GM18526 (cell line): ENCODE measurements around the gene MMRN2.

Experiments used
- POLR2A ChIP-seq: IDR thresholded peaks from 3 replicates; pipeline ENCODE4 v1.6.1; 2011; ENCODE audit not compliant: insufficient read length; ENCODE audit errors: extremely low read depth

The MMRN2 gene

DNA sequence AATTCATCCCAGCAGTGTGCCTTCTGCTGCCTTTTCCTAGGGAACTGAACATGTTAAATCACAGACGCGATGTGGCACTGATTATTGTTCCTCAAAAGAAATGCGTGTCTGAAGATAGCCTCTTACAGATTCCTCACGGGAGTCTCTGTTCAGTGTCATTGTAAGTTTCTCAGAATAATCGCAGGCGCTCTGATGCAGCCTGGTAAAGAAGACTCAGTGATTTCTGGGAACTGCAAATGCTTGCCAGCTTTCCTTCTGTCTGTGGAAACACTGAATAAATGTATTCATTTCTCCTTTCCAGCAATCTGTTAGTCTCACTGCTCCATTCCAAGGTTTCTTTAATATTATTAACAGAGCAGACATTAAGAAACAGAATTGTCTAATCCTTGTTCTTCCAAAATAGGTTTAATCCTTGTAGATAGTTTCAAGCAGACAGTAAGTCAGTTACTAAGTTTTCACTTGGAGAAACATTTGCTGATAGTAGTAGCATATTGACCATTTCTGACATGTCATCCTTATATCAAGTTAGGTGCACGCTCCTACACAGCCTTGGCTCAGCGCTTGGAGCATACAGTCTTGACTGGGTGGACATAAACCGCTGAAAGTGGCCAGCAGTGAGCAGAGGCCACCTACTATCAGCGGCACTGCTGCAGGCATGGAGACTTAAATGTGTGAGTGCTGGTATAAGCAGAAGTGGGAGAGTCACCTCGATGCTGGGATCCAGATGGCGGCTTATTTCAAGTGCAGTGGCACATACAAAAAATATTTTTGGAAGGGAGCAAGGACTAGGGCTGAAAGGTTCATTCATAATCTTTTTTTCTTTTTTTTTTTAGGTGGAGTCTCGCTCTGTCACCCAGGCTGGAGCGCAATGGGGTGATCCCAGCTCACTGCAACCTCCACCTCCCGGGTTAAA is 27.7 kb downstream of the MMRN2 start:
- no peak for TF ChIP-seq POLR2A

DNA sequence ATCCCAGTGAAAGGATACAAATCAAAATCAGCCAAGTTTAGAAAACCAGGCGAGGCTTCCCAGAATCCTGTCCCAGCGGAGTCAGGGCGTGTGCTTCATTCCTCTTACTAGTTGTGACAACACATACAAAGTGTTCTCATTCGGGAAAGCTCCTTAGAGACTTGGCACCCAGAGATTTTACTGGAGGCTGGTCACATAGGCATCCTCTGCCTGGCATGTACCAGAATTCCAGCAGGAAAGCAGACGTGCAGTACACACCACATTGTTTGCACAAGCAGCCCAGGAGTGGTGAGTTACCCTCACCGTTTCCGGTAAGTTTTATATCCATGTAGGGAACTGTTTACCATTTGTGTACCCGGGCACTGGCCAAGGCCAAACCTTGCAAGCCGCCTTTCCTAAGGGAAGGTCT is 34.9 kb downstream of the MMRN2 start:
- no peak for TF ChIP-seq POLR2A

DNA sequence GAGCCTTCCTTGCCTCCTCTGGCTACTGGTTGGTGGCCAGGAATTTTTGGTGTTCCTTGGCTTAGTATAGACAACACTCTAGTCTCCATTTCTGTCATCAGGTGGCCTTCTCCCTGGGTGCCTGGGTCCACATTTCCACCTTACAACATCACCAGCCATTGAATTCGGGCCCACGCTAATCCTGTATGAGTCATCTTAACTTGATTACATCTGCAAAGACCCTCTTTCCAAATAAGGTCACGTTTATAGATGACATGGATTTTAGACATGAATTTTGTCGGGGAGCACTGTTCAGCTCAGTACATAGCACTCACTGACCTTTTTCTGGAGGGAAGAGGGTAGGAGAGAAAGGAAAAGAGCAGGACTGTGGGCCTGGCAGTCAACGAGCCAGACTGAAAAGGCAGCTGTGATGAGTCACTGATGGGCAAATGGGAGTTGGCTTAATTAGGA is 39.4 kb downstream of the MMRN2 start:
- TF ChIP-seq POLR2A: no peak

DNA sequence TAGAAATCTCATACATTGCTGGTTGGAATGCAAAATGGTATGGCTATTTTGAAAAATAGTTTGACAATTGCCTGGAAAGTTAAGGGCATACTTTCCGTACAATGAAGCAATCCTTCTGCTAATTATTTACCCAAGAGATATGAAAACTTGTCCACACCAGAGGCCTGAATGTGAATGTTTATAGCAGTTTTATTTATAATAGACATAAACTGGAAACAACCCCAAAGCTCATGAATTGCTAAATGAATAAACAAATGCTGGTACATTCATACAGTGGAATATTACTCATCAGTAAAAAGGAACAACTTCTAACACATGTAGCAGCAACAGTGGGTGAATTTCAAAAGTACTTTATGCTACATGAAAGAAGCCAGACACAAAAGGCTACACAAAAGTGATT is 42.7 kb downstream of the MMRN2 start:
- no peak for TF ChIP-seq POLR2A

DNA sequence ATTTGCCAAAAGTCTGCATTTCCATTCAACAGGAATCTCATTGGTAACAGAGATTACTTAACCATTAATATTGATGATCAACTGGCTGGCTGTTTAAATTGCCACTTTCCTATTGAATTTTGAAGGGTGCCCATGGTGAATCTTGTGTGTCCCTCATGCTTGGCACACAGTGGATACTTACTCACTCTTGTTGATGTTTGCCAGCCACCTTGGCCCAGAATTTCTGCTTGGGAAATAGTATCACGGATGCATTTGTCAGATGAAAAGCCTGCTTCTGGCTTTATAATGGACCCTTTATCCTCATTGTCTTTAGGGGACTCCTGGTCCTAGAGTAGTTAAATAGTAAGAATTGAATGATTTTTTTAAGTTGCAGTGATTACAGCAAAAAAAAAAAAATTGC is 52.0 kb downstream of the MMRN2 start:
- TF ChIP-seq POLR2A: no peak

DNA sequence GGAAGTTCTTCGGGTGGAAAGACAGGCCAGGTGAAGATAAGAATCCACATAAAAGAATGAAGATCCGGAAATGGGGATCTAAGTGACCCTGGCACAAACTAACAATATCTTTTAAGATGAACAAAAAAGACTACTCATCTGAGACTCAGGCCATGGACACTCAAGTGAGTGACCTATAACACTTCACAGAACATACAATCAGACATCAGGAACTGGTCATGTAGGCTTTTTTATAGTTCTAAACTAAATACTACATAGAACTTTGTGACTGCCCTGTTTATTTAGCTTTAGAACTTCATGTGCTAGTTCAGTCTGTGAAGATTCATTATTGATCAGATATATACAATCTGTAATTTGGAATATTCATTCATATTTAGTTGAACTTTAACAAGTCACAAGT is 52.8 kb downstream of the MMRN2 start:
- TF ChIP-seq POLR2A: no peak

DNA sequence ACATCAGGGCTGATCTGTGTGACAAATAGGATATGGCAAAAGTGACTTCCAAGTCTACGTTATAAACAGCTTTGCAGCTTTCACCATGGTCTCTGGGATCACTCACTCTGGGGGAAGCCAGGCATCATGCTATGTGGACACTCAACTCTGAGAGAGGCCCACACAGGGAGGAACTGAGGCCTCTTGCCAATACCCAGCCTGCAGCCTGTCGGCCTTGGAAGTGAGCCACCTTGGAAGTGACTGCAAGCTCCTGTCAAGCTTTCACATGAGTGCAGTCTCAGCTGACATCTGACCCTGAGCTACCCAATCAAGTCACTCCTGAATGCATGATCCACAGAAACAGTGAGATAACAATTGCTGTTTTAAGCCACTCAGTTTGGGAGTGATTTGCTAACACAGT is 56.5 kb downstream of the MMRN2 start:
- TF ChIP-seq POLR2A: no peak

DNA sequence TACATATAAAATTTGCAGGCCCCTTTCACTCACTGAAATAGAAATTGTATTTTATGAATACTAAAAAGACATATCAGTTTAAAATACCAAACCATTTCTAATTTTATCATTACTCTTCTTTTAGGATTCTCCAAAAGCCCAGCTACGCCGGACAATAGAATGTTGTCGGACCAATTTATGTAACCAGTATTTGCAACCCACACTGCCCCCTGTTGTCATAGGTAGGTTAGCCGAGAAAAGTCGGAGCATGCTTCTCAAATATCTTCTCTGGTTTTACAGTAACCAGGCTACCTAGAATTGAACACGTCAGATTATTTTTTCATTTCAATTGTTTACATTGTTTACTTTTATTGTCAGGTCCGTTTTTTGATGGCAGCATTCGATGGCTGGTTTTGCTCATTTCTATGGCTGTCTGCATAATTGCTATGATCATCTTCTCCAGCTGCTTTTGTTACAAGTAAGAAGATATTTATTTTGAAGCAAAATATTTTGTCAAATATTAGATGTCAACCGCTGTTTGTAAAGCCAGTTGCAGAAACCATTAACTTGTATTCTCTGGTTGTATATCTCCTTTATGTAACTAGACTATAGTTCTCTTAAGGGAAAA is 57.6 kb downstream of the MMRN2 start:
- no peak for TF ChIP-seq POLR2A

DNA sequence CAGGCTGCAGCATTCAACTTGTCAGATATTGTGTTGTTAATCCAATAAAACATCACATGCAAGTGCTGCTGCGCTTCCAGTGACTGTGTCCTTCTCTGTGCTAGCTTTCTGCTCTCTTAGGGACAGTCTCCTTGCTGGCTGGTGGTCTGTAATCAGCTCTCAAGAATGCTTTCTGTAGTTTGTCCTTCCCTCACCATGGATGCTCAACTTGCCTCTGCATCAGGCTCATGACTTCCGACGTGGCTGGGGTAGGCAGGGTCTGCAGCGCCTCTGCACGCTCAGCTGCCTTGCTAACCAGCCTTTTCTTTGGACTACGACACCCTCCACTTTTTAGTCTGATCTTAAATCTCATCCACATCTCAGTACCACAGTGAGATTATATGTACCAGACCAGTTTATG is 58.3 kb downstream of the MMRN2 start:
- no peak for TF ChIP-seq POLR2A

DNA sequence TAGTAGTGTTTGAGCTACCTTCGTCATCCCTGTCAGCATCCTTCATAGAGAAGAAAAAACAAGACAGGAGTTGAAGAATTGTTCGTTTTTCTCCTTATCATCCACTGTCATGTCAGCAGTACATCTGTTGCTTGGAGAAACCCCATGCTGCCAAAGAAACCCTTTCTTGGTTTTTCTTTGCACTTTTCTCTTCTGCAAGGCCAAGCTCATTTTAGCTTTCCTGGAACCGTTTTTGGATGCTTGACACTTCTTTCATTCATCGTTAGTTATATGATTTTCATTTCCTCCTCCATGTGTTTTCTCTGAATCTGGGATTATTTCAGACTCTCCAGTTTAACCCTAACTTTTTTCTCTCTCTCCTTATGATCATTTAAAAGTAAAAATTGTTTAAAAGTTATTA is 58.9 kb downstream of the MMRN2 start:
- no peak for TF ChIP-seq POLR2A

DNA sequence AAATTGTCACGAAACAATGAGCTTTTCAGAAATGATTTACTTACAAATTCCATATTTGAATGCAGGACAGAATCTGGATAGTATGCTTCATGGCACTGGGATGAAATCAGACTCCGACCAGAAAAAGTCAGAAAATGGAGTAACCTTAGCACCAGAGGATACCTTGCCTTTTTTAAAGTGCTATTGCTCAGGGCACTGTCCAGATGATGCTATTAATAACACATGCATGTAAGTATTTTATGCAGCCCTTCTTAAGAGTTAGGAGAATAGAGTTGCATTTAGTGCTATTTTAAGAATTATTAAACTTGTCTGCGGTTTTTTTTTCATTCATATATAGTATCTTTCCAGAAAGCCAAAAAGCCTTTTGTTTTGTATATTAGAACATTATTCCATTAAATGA is 67.4 kb downstream of the MMRN2 start:
- no peak for TF ChIP-seq POLR2A

DNA sequence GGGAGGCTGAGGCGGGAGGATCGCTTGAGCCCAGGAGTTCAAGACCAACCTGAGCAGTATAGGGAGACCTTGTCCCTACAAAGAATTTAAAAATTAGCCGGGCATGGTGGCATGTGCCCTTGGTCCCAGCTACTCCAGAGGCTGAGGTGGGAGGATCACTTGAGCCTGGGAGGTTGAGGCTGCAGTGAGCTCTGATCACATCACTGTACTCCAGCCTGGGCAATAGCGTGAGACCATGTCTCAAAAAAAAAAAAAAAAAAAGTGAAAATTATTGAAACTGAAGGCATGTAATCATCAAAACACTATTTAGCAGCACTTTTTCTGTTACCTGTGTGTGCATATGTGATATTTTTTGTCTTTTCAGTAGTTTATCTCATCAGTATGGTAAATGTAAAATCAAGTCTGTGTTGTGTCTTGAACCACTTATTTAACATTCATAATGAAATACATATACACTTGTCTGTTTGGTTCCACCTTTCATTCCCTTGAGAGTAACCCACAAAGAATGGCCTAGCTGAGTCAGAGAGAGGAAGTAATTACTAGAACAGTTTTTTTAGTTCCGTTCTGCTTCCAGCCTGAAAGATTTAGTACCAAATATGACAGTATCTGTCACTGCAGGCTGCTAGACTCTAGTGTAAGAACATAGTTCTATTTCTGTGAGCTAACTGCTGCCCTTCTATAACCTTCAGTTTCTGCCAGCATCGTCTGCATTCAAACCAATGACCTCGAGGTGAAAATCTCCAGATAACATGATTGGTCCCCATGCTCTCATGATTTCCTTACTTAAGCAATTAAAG is 68.6 kb downstream of the MMRN2 start:
- TF ChIP-seq POLR2A: no peak
